Activated naive CD8-positive, alpha-beta T cell treated with anti-CD3 and anti-CD28 coated beads, Interleukin-2, amount 10 ng/mL, durations not matched to agents 7 days and 5 days (primary cell): ENCODE measurements around the gene JPH2. TPM values are rescaled to one million over a fixed set of nuclear protein-coding genes. Genes with fewer than 3 reads are reported as not detected.

Source experiments
- ATAC-seq: fragments of 150-1000 bp; cut with Tn5 transposase; one replicate; pipeline ENCODE4 v1.10.0; 2021; ENCODE audit warnings: low read depth, moderate library complexity
- POLR2A ChIA-PET: fragments of 350-600 bp; sonication (Branson Sonifier 250); formaldehyde crosslinking; loops from one replicate; lab custom pipeline; 2021; ENCODE audit warnings: antibody characterized with exemption; lab: Charles Lee
- DNase-seq: peaks from one replicate; pipeline ENCODE4 v3.0.0; 2021
- H3K27ac Mint-ChIP-seq: one replicate; pipeline ENCODE4 v1.8.0; 2022; ENCODE audit warnings: mild to moderate bottlenecking, mixed read lengths
- H3K27me3 Mint-ChIP-seq: one replicate; pipeline ENCODE4 v1.8.0; 2022; ENCODE audit warnings: mild to moderate bottlenecking, moderate library complexity, mixed read lengths
- H3K36me3 Mint-ChIP-seq: one replicate; pipeline ENCODE4 v1.8.0; 2021; ENCODE audit warnings: mild to moderate bottlenecking, mixed read lengths
- H3K4me1 Mint-ChIP-seq: one replicate; pipeline ENCODE4 v1.8.0; 2021; ENCODE audit warnings: mixed read lengths
- H3K4me3 Mint-ChIP-seq: one replicate; pipeline ENCODE4 v1.8.0; 2022; ENCODE audit warnings: mild to moderate bottlenecking, moderate library complexity, mixed read lengths
- H3K9me3 Mint-ChIP-seq: one replicate; pipeline ENCODE4 v1.8.0; 2021; ENCODE audit warnings: mixed read lengths
- total RNA-seq, 2 experiments: library from RNA; stranded (reverse); gene quantifications; one replicate each; pipeline ENCODE4 v1.2.3, GENCODE V29; 2021

Gene JPH2
- total RNA-seq, 2 experiments from 2014 or later = 0.36 to 0.37 TPM

- DNase-seq (no peak), ATAC-seq (no peak)
- Mint-ChIP-seq H3K9me3 (no peaks in the 10 kb centered on the region), H3K4me1 (peaks cover 2% of the 10 kb centered on the region), H3K27me3 (peaks cover 27% of the 10 kb centered on the region), H3K4me3 (no peak overlapping the region), H3K27ac (no peak overlapping the region), H3K36me3 (no peaks in the 10 kb centered on the region)
- POLR2A ChIA-PET = no interaction called here
These were observed 11.8 kb downstream of the JPH2 start for GRCh38 chr20:44174996-44175765.

GRCh38 chr20:44173846-44174245 is 13.1 kb downstream of the JPH2 start:
- H3K27ac Mint-ChIP-seq = no peak overlapping the region
- H3K4me1 Mint-ChIP-seq = peaks cover 2% of the 10 kb centered on the region
- DNase-seq = no peak
- no peak for ATAC-seq
- H3K36me3 Mint-ChIP-seq = no peaks in the 10 kb centered on the region
- peaks cover 34% of the 10 kb centered on the region for H3K27me3 Mint-ChIP-seq
- POLR2A ChIA-PET = no interaction called here
- H3K4me3 Mint-ChIP-seq = no peak overlapping the region
- peaks cover under 1% of the 10 kb centered on the region for H3K9me3 Mint-ChIP-seq

- Mint-ChIP-seq H3K4me1 (peaks cover 2% of the 10 kb centered on the region), H3K27me3 (peaks cover 34% of the 10 kb centered on the region), H3K9me3 (peaks cover 1% of the 10 kb centered on the region), H3K4me3 (no peak overlapping the region), H3K36me3 (no peaks in the 10 kb centered on the region), H3K27ac (no peak overlapping the region)
- ATAC-seq (no peak), DNase-seq (no peak)
- POLR2A ChIA-PET = no interaction called here
These were observed 13.9 kb downstream of the JPH2 start for GRCh38 chr20:44173116-44173515.

GRCh38 chr20:44172572-44172950 is 14.4 kb downstream of the JPH2 start:
- H3K36me3 Mint-ChIP-seq = no peaks in the 10 kb centered on the region
- no peak overlapping the region for H3K4me3 Mint-ChIP-seq
- no peak overlapping the region for H3K27ac Mint-ChIP-seq
- DNase-seq (no peak), ATAC-seq (no peak)
- POLR2A ChIA-PET = no interaction called here
- H3K27me3 Mint-ChIP-seq = peaks cover 36% of the 10 kb centered on the region
- H3K9me3 Mint-ChIP-seq = peaks cover 1% of the 10 kb centered on the region
- peaks cover 2% of the 10 kb centered on the region for H3K4me1 Mint-ChIP-seq

- Mint-ChIP-seq H3K27me3 (peaks cover 40% of the 10 kb centered on the region), H3K36me3 (no peaks in the 10 kb centered on the region), H3K27ac (no peak overlapping the region), H3K4me1 (peaks cover 2% of the 10 kb centered on the region), H3K4me3 (no peak overlapping the region), H3K9me3 (peaks cover 1% of the 10 kb centered on the region)
- POLR2A ChIA-PET = no interaction called here
- ATAC-seq (no peak), DNase-seq (no peak)
These were observed 15.0 kb downstream of the JPH2 start for GRCh38 chr20:44171775-44172571.

- ATAC-seq (no peak), DNase-seq (no peak)
- Mint-ChIP-seq H3K36me3 (no peaks in the 10 kb centered on the region), H3K9me3 (peaks cover 1% of the 10 kb centered on the region), H3K27ac (no peak overlapping the region), H3K4me3 (no peak overlapping the region), H3K27me3 (peaks cover 42% of the 10 kb centered on the region), H3K4me1 (peaks cover 2% of the 10 kb centered on the region)
- POLR2A ChIA-PET = no interaction called here
These were observed 16.1 kb downstream of the JPH2 start for GRCh38 chr20:44170816-44171410.

GRCh38 chr20:44167736-44168135 is 19.3 kb downstream of the JPH2 start:
- H3K27me3 Mint-ChIP-seq = peaks cover 34% of the 10 kb centered on the region
- ATAC-seq = no peak

GRCh38 chr20:44166477-44166876 is 20.5 kb downstream of the JPH2 start:
- no peak for ATAC-seq
- Mint-ChIP-seq H3K4me3 (no peak overlapping the region), H3K9me3 (peaks cover 1% of the 10 kb centered on the region)

More at GRCh38 chr20:44167736-44168135, 19.3 kb downstream of the JPH2 start:
- no peak for DNase-seq
- POLR2A ChIA-PET = no interaction called here
- no peak overlapping the region for H3K4me3 Mint-ChIP-seq
- H3K27ac Mint-ChIP-seq = no peak overlapping the region
- H3K36me3 Mint-ChIP-seq = no peaks in the 10 kb centered on the region
- H3K4me1 Mint-ChIP-seq = peaks cover 2% of the 10 kb centered on the region
- peaks cover 1% of the 10 kb centered on the region for H3K9me3 Mint-ChIP-seq

GRCh38 chr20:44166008-44166407 is 21.0 kb downstream of the JPH2 start:
- no peak for ATAC-seq
- H3K27ac Mint-ChIP-seq = no peak overlapping the region
- peaks cover 1% of the 10 kb centered on the region for H3K9me3 Mint-ChIP-seq
- no peak for DNase-seq
- no peak overlapping the region for H3K4me3 Mint-ChIP-seq
- H3K4me1 Mint-ChIP-seq = peaks cover 2% of the 10 kb centered on the region
- peaks cover 23% of the 10 kb centered on the region for H3K27me3 Mint-ChIP-seq
- H3K36me3 Mint-ChIP-seq = no peaks in the 10 kb centered on the region
- POLR2A ChIA-PET = no interaction called here

More at GRCh38 chr20:44166477-44166876, 20.5 kb downstream of the JPH2 start:
- POLR2A ChIA-PET = no interaction called here
- no peak for DNase-seq
- Mint-ChIP-seq H3K36me3 (no peaks in the 10 kb centered on the region), H3K27me3 (peaks cover 26% of the 10 kb centered on the region), H3K4me1 (peaks cover 2% of the 10 kb centered on the region), H3K27ac (no peak overlapping the region)

GRCh38 chr20:44160133-44160532 is 26.9 kb downstream of the JPH2 start:
- Mint-ChIP-seq H3K4me1 (no peaks in the 10 kb centered on the region), H3K36me3 (no peaks in the 10 kb centered on the region)

GRCh38 chr20:44159711-44160110 is 27.3 kb downstream of the JPH2 start:
- H3K27ac Mint-ChIP-seq = no peak overlapping the region
- peaks cover 4% of the 10 kb centered on the region for H3K9me3 Mint-ChIP-seq
- H3K4me3 Mint-ChIP-seq = no peak overlapping the region
- POLR2A ChIA-PET = no interaction called here
- H3K4me1 Mint-ChIP-seq = no peaks in the 10 kb centered on the region
- DNase-seq (no peak), ATAC-seq (no peak)
- H3K27me3 Mint-ChIP-seq = peaks cover 13% of the 10 kb centered on the region
- no peaks in the 10 kb centered on the region for H3K36me3 Mint-ChIP-seq

More at GRCh38 chr20:44160133-44160532, 26.9 kb downstream of the JPH2 start:
- POLR2A ChIA-PET = no interaction called here
- Mint-ChIP-seq H3K9me3 (peaks cover 4% of the 10 kb centered on the region), H3K27me3 (peaks cover 13% of the 10 kb centered on the region), H3K4me3 (no peak overlapping the region), H3K27ac (no peak overlapping the region)
- ATAC-seq (no peak), DNase-seq (no peak)

- no peak for ATAC-seq
These were observed 27.9 kb downstream of the JPH2 start for GRCh38 chr20:44159125-44159524.

GRCh38 chr20:44157061-44157460 is 29.9 kb downstream of the JPH2 start:
- DNase-seq (no peak), ATAC-seq (no peak)
- H3K36me3 Mint-ChIP-seq = no peaks in the 10 kb centered on the region
- peaks cover 4% of the 10 kb centered on the region for H3K9me3 Mint-ChIP-seq
- no peak overlapping the region for H3K27ac Mint-ChIP-seq
- no peak overlapping the region for H3K4me3 Mint-ChIP-seq
- peaks cover 6% of the 10 kb centered on the region for H3K4me1 Mint-ChIP-seq
- POLR2A ChIA-PET = no interaction called here
- H3K27me3 Mint-ChIP-seq = peaks cover 16% of the 10 kb centered on the region

More at GRCh38 chr20:44159125-44159524, 27.9 kb downstream of the JPH2 start:
- DNase-seq = no peak
- H3K4me3 Mint-ChIP-seq = no peak overlapping the region
- H3K27me3 Mint-ChIP-seq = peaks cover 13% of the 10 kb centered on the region
- no peak overlapping the region for H3K27ac Mint-ChIP-seq
- H3K36me3 Mint-ChIP-seq = no peaks in the 10 kb centered on the region
- H3K9me3 Mint-ChIP-seq = peaks cover 4% of the 10 kb centered on the region
- POLR2A ChIA-PET = no interaction called here
- H3K4me1 Mint-ChIP-seq = no peaks in the 10 kb centered on the region
